ENCODE results near the gene ACY1. TPM values are rescaled to one million over a fixed set of nuclear protein-coding genes. Genes with fewer than 3 reads are reported as not detected.

ACY1 gene
- total RNA-seq, 1 experiment from 2014 or later = 164 TPM

- H3K27me3 Mint-ChIP-seq (ENCODE audit: insufficient read depth, unreplicated experiment) = no peaks in the 10 kb centered on the region
- no peak overlapping the region for H3K4me3 Mint-ChIP-seq (ENCODE audit: unreplicated experiment)
- H3K27ac Mint-ChIP-seq (ENCODE audit: low read depth, unreplicated experiment) = no peak overlapping the region
- CTCF ChIA-PET = interaction anchor here (0.6 to 2.0 kb wide), 4 partner anchors 9 to 102 kb away, joined by 4 to 6 read pairs (median 4); partner anchors contain the start of genes ABHD14B, PARP3 and RRP9
- no peaks in the 10 kb centered on the region for H3K36me3 Mint-ChIP-seq (ENCODE audit: insufficient read depth, unreplicated experiment)
- POLR2A ChIA-PET = interaction anchor here (0.7 to 1.1 kb wide), 3 partner anchors 8 to 140 kb away, joined by 4 to 5 read pairs (median 4); partner anchors contain the start of gene RRP9
- TF ChIP-seq CTCF (IDR thresholded peaks at IDR 0.05; ENCODE audit: unreplicated experiment) = no peak
- intact Hi-C loops (cut with micrococcal nuclease) = no loop called here
- DNase-seq (ENCODE audit: unreplicated experiment) = no peak
- BruUV-seq (replicated peaks) = no TSS peak
- H3K9me3 Mint-ChIP-seq (ENCODE audit: unreplicated experiment) = no peaks in the 10 kb centered on the region
- H3K4me1 Mint-ChIP-seq (ENCODE audit: insufficient read depth, unreplicated experiment) = peaks cover 14% of the 10 kb centered on the region
Observed at GRCh38 chr3:51950899-51951298, 32.4 kb upstream of the ACY1 start.

- Mint-ChIP-seq H3K9me3 (ENCODE audit: unreplicated experiment) (no peaks in the 10 kb centered on the region), H3K4me1 (ENCODE audit: insufficient read depth, unreplicated experiment) (peaks cover 14% of the 10 kb centered on the region), H3K4me3 (ENCODE audit: unreplicated experiment) (no peak overlapping the region), H3K36me3 (ENCODE audit: insufficient read depth, unreplicated experiment) (no peaks in the 10 kb centered on the region), H3K27ac (ENCODE audit: low read depth, unreplicated experiment) (peak overlapping the region; percentile 5), H3K27me3 (ENCODE audit: insufficient read depth, unreplicated experiment) (no peaks in the 10 kb centered on the region)
- no TSS peak for BruUV-seq (replicated peaks)
- ChIA-PET CTCF (interaction anchor here (0.6 to 2.3 kb wide), 3 partner anchors 11 to 19 kb away, joined by 3 to 13 read pairs (median 4); partner anchors contain the start of genes PARP3 and RRP9), POLR2A (no interaction called here)
- intact Hi-C loops (cut with micrococcal nuclease) = no loop called here
- DNase-seq (ENCODE audit: unreplicated experiment) = peak; percentile 78
- no peak for TF ChIP-seq CTCF (IDR thresholded peaks at IDR 0.05; ENCODE audit: unreplicated experiment)
Observed at GRCh38 chr3:51953445-51953844, 29.9 kb upstream of the ACY1 start.

DNA sequence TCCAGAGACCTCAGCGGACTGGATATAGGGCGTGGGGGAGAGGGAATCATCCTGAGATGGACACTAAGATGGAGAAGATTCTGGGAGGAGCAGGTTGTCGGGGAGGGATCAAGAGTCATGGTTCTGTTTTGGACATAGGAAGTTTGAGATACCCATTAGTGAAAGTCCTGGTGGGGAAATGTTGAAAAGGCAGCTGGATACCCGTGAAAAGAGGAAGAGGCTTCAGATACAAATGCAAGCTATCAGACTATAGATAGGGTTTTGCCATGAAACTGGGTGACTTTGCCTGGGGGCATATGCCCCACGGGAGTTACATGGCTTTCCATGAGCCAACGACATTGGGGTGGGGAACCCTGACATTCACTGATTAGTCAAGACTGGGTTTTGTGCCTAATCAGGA lies 29.2 kb upstream of the ACY1 start:
- Mint-ChIP-seq H3K36me3 (ENCODE audit: insufficient read depth, unreplicated experiment) (no peaks in the 10 kb centered on the region), H3K4me1 (ENCODE audit: insufficient read depth, unreplicated experiment) (peaks cover 14% of the 10 kb centered on the region), H3K4me3 (ENCODE audit: unreplicated experiment) (no peak overlapping the region), H3K27me3 (ENCODE audit: insufficient read depth, unreplicated experiment) (no peaks in the 10 kb centered on the region), H3K27ac (ENCODE audit: low read depth, unreplicated experiment) (no peak overlapping the region), H3K9me3 (ENCODE audit: unreplicated experiment) (no peaks in the 10 kb centered on the region)
- DNase-seq (ENCODE audit: unreplicated experiment) = no peak
- ChIA-PET POLR2A (interaction anchor here (1.2 kb wide), 1 partner anchor 42 kb away, joined by 4 read pairs; the partner anchor contains the start of gene RPL29), CTCF (interaction anchor here (0.6 to 2.3 kb wide), 2 partner anchors 12 to 418 kb away, joined by 3 to 13 read pairs; partner anchors contain the start of genes PARP3 and RRP9)
- BruUV-seq (replicated peaks) = no TSS peak
- intact Hi-C loops (cut with micrococcal nuclease) = no loop called here
- TF ChIP-seq CTCF (IDR thresholded peaks at IDR 0.05; ENCODE audit: unreplicated experiment) = no peak

GRCh38 chr3:51954713-51955112 lies 28.6 kb upstream of the ACY1 start:
- intact Hi-C loops (cut with micrococcal nuclease) = no loop called here
- ChIA-PET POLR2A (interaction anchor here (0.7 to 1.2 kb wide), 2 partner anchors 41 to 435 kb away, joined by 3 to 4 read pairs; partner anchors contain the start of gene RPL29), CTCF (interaction anchor here (0.5 to 2.3 kb wide), 3 partner anchors 12 to 658 kb away, joined by 3 to 13 read pairs (median 4); partner anchors contain the start of genes PARP3 and RRP9)
- no peak for TF ChIP-seq CTCF (IDR thresholded peaks at IDR 0.05; ENCODE audit: unreplicated experiment)
- no peaks in the 10 kb centered on the region for H3K36me3 Mint-ChIP-seq (ENCODE audit: insufficient read depth, unreplicated experiment)
- H3K27ac Mint-ChIP-seq (ENCODE audit: low read depth, unreplicated experiment) = no peak overlapping the region
- DNase-seq (ENCODE audit: unreplicated experiment) = no peak
- H3K4me1 Mint-ChIP-seq (ENCODE audit: insufficient read depth, unreplicated experiment) = peaks cover 14% of the 10 kb centered on the region
- H3K9me3 Mint-ChIP-seq (ENCODE audit: unreplicated experiment) = no peaks in the 10 kb centered on the region
- no TSS peak for BruUV-seq (replicated peaks)
- no peaks in the 10 kb centered on the region for H3K27me3 Mint-ChIP-seq (ENCODE audit: insufficient read depth, unreplicated experiment)
- H3K4me3 Mint-ChIP-seq (ENCODE audit: unreplicated experiment) = no peak overlapping the region

Data from MCF 10A (cell line).